ENCODE measurements around the gene LRCOL1. TPM values are rescaled to one million over a fixed set of nuclear protein-coding genes. Genes with fewer than 3 reads are reported as not detected.

The LRCOL1 gene
- polyA plus RNA-seq, 3 donors, result not detected

DNA sequence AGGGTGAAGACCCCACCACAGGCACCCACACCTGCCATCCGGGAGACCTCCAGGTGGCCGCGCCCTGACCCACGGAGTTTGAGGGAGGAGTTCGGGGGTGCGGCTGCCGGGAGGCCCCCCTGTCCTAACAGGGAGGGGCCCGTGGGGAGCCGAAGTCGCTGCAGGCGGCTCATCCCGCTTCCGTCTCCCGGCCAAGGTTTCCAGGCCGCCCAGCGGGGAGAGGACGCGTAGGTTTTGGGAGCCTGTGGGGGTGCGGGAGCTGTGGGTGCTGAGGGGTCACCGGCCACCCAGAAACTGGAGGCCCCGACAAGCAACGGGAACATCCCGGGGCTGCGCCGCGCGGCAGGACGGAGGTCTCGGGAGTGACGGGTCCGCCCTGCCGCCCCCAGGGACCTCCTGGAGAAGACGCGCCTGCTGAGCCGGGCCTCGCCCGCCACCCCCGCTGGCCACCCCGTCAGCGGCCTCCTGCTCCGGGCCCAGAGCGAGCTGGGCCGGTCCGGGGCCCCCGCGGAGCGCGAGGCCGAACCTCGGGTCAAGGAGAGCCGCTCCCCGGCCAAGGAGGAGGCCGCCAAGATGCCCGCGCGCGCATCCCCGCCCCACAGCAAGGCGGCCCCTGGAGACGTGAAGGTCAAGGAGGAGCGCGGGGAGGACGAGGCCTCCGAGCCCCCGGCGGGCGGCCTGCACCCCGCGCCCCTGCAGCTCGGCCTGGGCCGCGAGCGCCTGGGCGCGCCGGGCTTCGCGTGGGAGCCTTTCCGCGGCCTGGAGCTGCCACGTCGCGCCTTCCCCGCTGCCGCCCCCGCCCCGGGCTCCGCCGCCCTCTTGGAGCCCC, 27.6 kb downstream of the LRCOL1 start:
- Histone ChIP-seq H3K9ac (ENCODE audit: insufficient read depth, low read length, poor library complexity, severe bottlenecking) (no peak overlapping the region), H3K4me3 (replicated peaks in 1 of 3; ENCODE audit: low read depth in 2 of 3, low read length in 3 of 3) (no peak overlapping the region), H3K27me3 (ENCODE audit: control insufficient read depth in 2 of 2, insufficient read depth in 2 of 2, low read length in 2 of 2) (no peaks in the 10 kb centered on the region), H3K9me3 (replicated peaks in 1 of 2; ENCODE audit: control insufficient read depth in 1 of 2, insufficient read depth in 1 of 2, low read length in 2 of 2) (peaks cover 0 to 9% of the 10 kb centered on the region in 2 donors), H3K36me3 (replicated peaks in 1 of 2; ENCODE audit: control insufficient read depth in 1 of 2, insufficient read depth in 2 of 2, low read length in 2 of 2) (peaks cover 17 to 22% of the 10 kb centered on the region in 2 donors), H3K79me2 (ENCODE audit: insufficient read depth, low read length) (no peaks in the 10 kb centered on the region), H3K4me2 (replicated peaks; ENCODE audit: extremely low read depth, low read length, poor library complexity, severe bottlenecking) (no peak overlapping the region), H3K4me1 (ENCODE audit: control insufficient read depth in 1 of 2, insufficient read depth in 2 of 2, low read length in 2 of 2) (no peaks in the 10 kb centered on the region), H2AFZ (ENCODE audit: insufficient read depth, low read depth, low read length, poor library complexity, severe bottlenecking) (no peak overlapping the region), H4K20me1 (ENCODE audit: insufficient read depth, low read length) (no peaks in the 10 kb centered on the region), H3K27ac (ENCODE audit: low read depth in 1 of 2, low read length in 2 of 2) (no peak overlapping the region)
- WGBS (ENCODE audit: insufficient coverage), result 95% methylated on average over 73 of the region's 89 CpGs
- no peak for DNase-seq
- Mint-ChIP-seq H3K4me3 (no peak overlapping the region), H3K9me3 (peaks cover 0 to 6% (median 0%) of the 10 kb centered on the region in 7 donors), H3K36me3 (peaks cover 22 to 46% of the 10 kb centered on the region in 2 donors), H3K4me1 (no peaks in the 10 kb centered on the region), H3K27me3 (ENCODE audit: low read depth in 3 of 3) (peaks cover 0 to 2% (median 2%) of the 10 kb centered on the region in 3 donors), H3K27ac (no peak overlapping the region)
- intact Hi-C loops (cut with micrococcal nuclease), result no loop called here
- TF ChIP-seq, protein P1, sequence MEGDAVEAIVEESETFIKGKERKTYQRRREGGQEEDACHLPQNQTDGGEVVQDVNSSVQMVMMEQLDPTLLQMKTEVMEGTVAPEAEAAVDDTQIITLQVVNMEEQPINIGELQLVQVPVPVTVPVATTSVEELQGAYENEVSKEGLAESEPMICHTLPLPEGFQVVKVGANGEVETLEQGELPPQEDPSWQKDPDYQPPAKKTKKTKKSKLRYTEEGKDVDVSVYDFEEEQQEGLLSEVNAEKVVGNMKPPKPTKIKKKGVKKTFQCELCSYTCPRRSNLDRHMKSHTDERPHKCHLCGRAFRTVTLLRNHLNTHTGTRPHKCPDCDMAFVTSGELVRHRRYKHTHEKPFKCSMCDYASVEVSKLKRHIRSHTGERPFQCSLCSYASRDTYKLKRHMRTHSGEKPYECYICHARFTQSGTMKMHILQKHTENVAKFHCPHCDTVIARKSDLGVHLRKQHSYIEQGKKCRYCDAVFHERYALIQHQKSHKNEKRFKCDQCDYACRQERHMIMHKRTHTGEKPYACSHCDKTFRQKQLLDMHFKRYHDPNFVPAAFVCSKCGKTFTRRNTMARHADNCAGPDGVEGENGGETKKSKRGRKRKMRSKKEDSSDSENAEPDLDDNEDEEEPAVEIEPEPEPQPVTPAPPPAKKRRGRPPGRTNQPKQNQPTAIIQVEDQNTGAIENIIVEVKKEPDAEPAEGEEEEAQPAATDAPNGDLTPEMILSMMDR (IDR thresholded peaks at IDR 0.05), result no peak

DNA sequence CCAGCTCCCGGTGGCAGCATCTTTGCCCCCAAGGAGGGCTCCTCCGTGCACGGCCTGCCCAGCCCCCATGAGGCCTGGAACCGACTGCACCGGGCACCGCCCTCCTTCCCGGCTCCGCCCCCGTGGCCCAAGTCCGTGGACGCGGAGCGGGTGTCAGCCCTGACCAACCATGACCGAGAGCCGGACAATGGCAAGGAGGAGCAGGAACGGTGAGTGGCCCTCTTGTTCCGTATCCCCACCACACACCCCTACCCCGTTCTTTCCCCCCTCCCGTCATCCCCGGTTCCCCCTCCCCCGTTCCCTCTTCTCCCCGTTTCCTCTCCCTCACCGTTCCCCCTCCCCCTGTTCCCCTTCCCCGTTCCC, 28.3 kb downstream of the LRCOL1 start:
- H3K9ac ChIP-seq (ENCODE audit: insufficient read depth, low read length, poor library complexity, severe bottlenecking), result no peak overlapping the region
- no peaks in the 10 kb centered on the region for H3K79me2 ChIP-seq (ENCODE audit: insufficient read depth, low read length)
- no peak overlapping the region for H3K4me3 ChIP-seq (replicated peaks in 1 of 3; ENCODE audit: low read depth in 2 of 3, low read length in 3 of 3)
- no peak for DNase-seq
- Mint-ChIP-seq H3K27ac (no peak overlapping the region), H3K4me3 (no peak overlapping the region), H3K36me3 (peaks cover 28 to 52% of the 10 kb centered on the region in 2 donors), H3K9me3 (peaks cover 0 to 6% (median 0%) of the 10 kb centered on the region in 7 donors), H3K4me1 (no peaks in the 10 kb centered on the region), H3K27me3 (ENCODE audit: low read depth in 3 of 3) (peaks cover 0 to 2% (median 1%) of the 10 kb centered on the region in 3 donors)
- H3K36me3 ChIP-seq (replicated peaks in 1 of 2; ENCODE audit: control insufficient read depth in 1 of 2, insufficient read depth in 2 of 2, low read length in 2 of 2), result peaks cover 22 to 30% of the 10 kb centered on the region in 2 donors
- H2AFZ ChIP-seq (ENCODE audit: insufficient read depth, low read depth, low read length, poor library complexity, severe bottlenecking), result no peak overlapping the region
- TF ChIP-seq, protein P1 (IDR thresholded peaks at IDR 0.05), result no peak
- no peak overlapping the region for H3K27ac ChIP-seq (ENCODE audit: low read depth in 1 of 2, low read length in 2 of 2)
- intact Hi-C loops (cut with micrococcal nuclease), result no loop called here
- no peak overlapping the region for H3K4me2 ChIP-seq (replicated peaks; ENCODE audit: extremely low read depth, low read length, poor library complexity, severe bottlenecking)
- WGBS (ENCODE audit: insufficient coverage), result 96% methylated on average over 17 of the region's 24 CpGs
- H3K4me1 ChIP-seq (ENCODE audit: control insufficient read depth in 1 of 2, insufficient read depth in 2 of 2, low read length in 2 of 2), result no peaks in the 10 kb centered on the region
- no peaks in the 10 kb centered on the region for H4K20me1 ChIP-seq (ENCODE audit: insufficient read depth, low read length)
- no peaks in the 10 kb centered on the region for H3K27me3 ChIP-seq (ENCODE audit: control insufficient read depth in 2 of 2, insufficient read depth in 2 of 2, low read length in 2 of 2)
- H3K9me3 ChIP-seq (replicated peaks in 1 of 2; ENCODE audit: control insufficient read depth in 1 of 2, insufficient read depth in 1 of 2, low read length in 2 of 2), result peaks cover 0 to 9% of the 10 kb centered on the region in 2 donors
